ELR (cell line): Measurements from ENCODE around the gene TFPT.

Experiments used
- DNase-seq: peaks from one replicate; pipeline ENCODE4 v3.0.0-alpha.2; 2015; ENCODE audit warnings: low read depth

The TFPT gene

GRCh38 chr19:54074851-54075250 lies 40.6 kb downstream of the TFPT start:
- no peak for DNase-seq

GRCh38 chr19:54073829-54074228 lies 41.6 kb downstream of the TFPT start:
- no peak for DNase-seq

- no peak for DNase-seq
Observed at GRCh38 chr19:54069470-54069869, 46.0 kb downstream of the TFPT start.

DNA sequence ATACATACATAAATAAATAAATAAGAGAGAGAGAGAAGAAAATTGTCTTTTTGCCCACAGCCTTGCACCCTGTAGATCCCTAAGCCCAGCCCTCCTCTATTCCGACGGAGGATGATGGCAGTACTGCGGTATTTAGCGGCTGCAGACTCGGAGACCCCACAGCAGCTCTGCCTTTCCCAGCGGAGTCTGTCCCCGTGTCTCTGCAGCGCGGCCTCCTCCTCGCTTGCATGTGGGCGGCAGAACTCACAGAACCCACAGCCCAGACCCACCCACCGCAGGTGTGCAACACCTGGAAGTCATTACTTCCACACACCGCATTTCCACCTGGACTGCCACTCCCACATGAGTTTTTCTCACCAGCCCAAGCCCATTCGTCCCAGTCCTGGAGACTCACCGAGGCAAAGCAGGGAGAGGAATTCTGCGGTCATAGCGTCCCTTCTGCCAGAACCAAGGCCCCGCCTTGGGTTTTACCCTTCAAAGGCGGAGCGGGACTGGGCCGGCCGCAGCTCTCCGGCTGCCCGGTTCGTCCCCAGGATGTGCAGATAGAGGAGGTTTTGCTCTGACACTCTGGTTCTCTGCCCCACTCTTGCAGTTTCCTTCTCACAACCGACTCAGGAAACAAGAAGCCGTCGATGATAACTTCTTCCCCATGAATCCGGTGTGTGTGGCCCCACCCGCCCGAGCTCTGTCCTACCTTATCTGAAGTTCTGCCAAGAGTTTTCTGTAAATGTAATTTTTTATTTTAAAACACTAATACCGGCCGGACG lies 51.9 kb downstream of the TFPT start, which contains the start of gene VSTM1:
Gene VSTM1, minus strand, starts transcription at position 548 of the 767 bp plus-strand sequence. Its CDS starts 120 bp downstream, at position 428.
- no peak for DNase-seq

DNA sequence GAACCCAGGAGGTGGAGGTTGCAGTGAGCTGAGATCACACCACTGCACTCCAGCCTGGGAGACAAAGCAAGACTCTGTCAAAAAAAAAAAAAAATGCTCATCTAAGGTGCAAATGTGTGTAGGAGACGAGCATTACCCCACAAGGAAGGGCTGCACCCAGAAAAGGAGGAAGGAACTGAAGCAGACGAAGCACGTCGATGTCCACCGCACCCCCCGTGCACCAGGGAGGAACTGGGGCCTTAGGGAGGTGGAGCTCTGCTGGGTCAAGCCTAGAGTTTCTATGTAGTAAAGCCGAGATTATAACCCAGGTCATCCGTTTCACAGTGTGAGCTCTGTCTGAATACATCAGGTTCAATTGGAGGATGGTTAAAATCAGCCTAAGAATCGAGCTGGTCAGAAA lies 52.8 kb downstream of the TFPT start:
- no peak for DNase-seq
